ENCODE measurements around the gene PPP1R10.

PPP1R10 gene

GRCh38 chr6:30643656-30644055 is 26.6 kb upstream of the PPP1R10 start:
- DNase-seq (ENCODE audit: low read depth): no peak
- TF ChIP-seq CTCF (conservative IDR thresholded peaks at IDR 0.05; ENCODE audit: low read depth, low read length): no peak
- H3K4me3 ChIP-seq (ENCODE audit: low read length): no peak overlapping the region

- DNase-seq (ENCODE audit: low read depth): no peak
- TF ChIP-seq CTCF (conservative IDR thresholded peaks at IDR 0.05; ENCODE audit: low read depth, low read length): no peak
- no peak overlapping the region for H3K4me3 ChIP-seq (ENCODE audit: low read length)
These were observed 24.0 kb upstream of the PPP1R10 start for GRCh38 chr6:30641048-30641447.

GRCh38 chr6:30640481-30640880 is 23.4 kb upstream of the PPP1R10 start:
- no peak overlapping the region for H3K4me3 ChIP-seq (ENCODE audit: low read length)
- no peak for TF ChIP-seq CTCF (conservative IDR thresholded peaks at IDR 0.05; ENCODE audit: low read depth, low read length)
- DNase-seq (ENCODE audit: low read depth): no peak

- DNase-seq (ENCODE audit: low read depth): no peak
- H3K4me3 ChIP-seq (ENCODE audit: low read length): no peak overlapping the region
- TF ChIP-seq CTCF (conservative IDR thresholded peaks at IDR 0.05; ENCODE audit: low read depth, low read length): no peak
These were observed 18.8 kb upstream of the PPP1R10 start for GRCh38 chr6:30635834-30636233.

- H3K4me3 ChIP-seq (ENCODE audit: low read length): peak within 1 kb of the TSS; percentile 85
- DNase-seq (ENCODE audit: low read depth): no peak
- TF ChIP-seq CTCF (conservative IDR thresholded peaks at IDR 0.05; ENCODE audit: low read depth, low read length): peak; percentile 50
These were observed 9.7 kb upstream of the PPP1R10 start, which contains the start of gene ATAT1 for GRCh38 chr6:30626484-30627366. Gene ATAT1 (plus strand): TSS chr6:30626874.

GRCh38 chr6:30625511-30625910 is 8.5 kb upstream of the PPP1R10 start:
- no peak overlapping the region for H3K4me3 ChIP-seq (ENCODE audit: low read length)
- no peak for DNase-seq (ENCODE audit: low read depth)
- no peak for TF ChIP-seq CTCF (conservative IDR thresholded peaks at IDR 0.05; ENCODE audit: low read depth, low read length)

- TF ChIP-seq CTCF (conservative IDR thresholded peaks at IDR 0.05; ENCODE audit: low read depth, low read length): no peak
- no peak for DNase-seq (ENCODE audit: low read depth)
These were observed 2.5 kb upstream of the PPP1R10 start for GRCh38 chr6:30619561-30619960.

More at GRCh38 chr6:30619561-30619960, 2.5 kb upstream of the PPP1R10 start:
- H3K4me3 ChIP-seq (ENCODE audit: low read length): no peak overlapping the region
